KG1 (cell line): ENCODE data around the gene ERMARD.
A peak's percentile ranks its signal among the peaks of the same experiment; 100 is the strongest.

Experiments
- DNase-seq: peaks from one replicate; lab custom pipeline; 2025; lab: John Stamatoyannopoulos, UW

The ERMARD gene

DNA sequence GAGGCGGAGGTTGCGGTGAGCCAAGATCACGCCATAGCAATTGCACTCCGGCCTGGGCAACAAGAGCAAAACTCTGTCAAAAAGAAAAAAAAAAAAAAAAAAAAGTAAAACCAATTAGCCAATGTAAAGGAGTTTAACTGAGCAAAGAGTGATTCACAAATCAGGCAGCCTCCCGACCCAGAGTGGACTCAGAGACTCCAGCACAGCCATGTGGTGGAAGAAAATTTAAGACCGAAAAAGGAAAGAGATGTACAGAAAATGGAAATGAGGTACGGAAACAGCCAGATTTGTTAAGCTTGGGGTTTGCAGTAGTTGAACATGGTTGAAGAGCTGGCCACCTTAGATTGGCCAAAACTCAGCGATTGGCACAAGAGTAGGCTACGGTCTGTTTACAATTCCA, 51.4 kb downstream of the ERMARD start:
- DNase-seq = no peak

DNA sequence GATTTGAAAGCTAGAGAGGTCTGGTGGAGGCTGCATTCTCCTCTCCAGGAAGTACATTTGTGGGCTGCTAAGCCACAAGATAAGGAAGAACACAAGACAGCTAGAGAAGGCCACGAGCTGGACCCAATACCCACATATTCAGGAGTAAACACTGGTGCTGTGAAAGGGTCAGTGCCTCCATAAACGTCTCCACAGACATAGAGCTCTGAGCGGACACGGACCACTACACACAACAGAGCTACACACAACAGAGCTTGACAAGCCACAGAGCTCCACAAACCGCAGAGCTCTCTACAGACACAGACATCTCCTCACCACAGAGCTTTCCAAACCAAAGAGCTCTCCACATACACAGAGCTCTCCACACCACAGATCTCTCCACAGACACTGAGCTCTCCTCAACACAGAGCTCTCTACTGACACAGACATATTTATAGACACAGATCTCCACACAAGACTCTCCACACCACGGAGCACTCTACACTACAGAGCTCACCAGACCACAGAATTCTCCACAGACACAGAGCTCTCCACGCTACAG, 51.9 kb downstream of the ERMARD start:
- peak; percentile 66 for DNase-seq

DNA sequence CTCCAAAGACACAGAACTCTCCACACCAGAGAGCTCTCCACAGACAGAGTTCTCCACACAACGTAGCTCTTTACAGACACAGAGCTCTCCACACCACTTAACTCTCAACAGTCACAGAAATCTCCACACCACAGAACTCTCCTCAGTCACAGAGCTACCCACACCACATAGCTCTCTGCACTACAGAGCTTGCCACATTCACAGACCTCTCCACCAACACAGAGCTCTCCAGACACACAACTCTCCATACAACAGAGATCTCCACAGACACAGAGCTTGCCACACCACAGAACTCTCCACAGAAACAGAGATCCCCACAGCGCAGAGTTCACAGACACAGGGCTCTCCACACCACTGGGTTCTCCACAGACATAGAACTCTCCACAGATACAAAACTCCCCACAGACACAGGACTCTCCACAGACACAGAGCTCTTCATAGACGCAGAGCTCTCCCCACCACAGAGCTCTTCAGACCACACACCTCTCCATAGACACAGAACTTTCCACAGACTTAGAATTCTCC, 52.5 kb downstream of the ERMARD start:
- no peak for DNase-seq

DNA sequence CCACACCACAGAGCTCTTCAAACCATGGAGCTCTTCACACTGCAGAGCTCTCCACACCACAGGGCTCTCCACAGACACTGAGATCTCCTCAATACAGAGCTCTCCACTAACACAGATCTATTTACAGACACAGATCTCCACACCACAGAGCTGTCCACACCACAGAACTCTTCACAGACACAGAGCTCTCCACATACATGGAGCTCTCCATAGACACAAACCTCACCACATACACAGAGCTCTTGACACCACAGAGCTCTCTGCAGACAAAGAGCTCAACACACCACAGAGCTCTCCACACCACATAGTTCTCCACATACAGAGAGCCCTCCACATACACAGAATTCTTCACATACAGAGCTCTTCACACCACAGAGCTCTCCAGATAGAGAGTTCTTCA, 53.0 kb downstream of the ERMARD start:
- no peak for DNase-seq

DNA sequence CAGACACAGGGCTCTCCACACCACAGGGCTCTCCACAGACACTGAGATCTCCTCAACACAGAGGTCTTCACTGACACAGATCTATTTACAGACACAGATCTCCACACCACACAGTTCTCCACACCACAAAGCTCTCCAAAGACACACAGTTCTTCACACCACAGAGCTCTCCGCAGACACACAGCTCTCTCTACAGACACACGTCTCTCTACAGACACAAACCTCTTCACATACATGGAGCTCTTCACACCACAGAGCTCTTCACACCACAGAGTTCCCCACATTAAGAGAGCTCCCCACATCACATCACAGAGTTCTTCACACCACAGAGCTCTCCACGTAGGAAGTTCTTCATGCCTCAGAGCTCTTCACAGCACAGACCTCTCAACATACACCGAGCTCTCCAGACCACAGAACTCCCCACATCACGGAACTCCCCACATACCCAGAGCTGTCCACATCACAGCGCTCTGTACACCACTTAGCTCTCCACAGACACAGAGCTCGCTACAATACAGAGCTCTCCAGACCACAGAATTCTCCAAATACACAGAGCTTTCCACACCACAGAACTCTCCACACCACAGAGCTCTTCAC, 53.9 kb downstream of the ERMARD start:
- no peak for DNase-seq

DNA sequence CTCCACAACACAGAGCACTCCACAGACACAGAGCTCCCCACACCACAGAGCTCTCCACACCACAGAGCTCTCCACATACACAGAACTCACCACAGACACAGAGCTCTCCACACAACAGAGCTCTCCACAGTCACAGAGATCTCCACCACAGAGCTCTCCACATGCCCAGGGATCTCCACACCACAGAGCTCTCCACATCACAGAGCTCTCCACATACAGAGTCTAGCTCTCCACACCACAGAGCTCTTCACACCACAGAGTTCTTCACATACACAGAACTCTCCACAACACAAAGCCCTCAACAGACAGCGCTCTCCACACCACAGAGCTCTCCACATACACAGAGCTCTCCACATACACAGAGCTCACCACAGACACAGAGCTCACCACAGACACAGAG, 55.3 kb downstream of the ERMARD start:
- DNase-seq = no peak

DNA sequence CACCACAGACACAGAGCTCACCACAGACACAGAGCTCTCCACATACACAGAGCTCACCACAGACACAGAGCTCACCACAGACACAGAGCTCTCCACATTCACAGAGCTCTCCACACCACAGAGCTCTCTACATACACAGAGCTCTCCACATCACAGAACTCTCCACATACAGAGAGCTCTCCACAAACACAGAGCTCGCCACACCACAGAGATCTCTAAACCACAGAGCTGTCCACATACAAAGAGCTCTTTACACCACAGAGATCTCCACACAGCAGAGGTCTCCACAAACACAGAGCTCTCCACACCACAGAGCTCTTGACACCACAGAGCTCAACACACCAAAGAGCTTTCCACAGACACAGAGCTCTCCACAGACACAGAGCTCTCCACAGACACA, 55.8 kb downstream of the ERMARD start:
- no peak for DNase-seq

DNA sequence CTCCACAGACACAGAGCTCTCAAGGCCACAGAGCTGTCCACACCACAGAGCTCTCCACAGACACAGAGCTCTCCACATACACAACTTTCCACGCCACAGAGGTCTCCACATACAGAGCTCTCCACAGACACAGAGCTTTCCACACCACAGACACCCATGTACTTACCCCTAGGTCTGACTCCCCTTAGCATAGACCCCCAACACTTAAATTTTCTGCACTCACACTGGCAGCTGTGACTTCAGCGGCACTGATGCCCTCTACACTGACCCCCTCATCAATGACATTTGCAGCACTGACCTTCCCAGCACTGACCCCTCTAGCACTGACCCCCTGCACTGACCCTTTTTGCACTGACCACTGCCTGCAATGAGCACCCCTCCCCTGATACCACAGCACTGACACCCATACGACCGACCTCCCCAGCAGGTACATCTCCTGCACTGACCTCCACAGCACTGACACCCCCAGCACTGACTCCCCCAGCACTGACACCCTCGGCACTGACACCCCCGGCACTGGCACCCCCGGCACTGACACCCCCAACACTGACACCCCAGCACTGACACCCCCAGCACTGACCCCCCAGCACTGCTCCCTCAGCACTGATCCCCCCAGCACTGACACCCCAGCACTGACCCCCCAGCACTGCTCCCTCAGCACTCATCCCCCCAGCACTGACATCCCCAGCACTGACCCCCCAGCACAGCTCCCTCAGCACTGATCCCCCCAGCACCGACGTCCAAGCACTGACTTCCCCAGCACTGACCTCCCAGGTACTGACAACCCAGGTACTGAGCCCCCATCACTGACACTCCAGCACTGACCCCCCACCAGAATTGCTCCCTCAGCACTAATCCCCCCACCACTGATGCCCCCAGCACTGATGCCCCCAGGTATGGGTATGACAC, 56.5 kb downstream of the ERMARD start:
- DNase-seq = no peak

DNA sequence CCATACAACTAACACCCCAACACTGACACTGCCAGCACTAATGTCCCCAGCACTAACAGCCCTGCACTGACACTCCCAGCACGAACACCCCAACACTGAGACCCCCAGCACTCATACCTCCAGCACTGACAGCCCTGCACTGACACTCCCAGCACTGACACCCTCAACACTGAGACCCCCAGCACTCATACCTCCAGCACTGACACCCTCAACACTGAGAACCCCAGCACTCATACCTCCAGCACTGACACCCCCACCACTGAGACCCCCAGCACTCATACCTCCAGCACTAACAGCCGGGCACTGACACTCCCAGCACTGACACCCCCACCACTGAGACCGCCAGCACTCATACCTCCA, 57.2 kb downstream of the ERMARD start:
- DNase-seq = no peak

DNA sequence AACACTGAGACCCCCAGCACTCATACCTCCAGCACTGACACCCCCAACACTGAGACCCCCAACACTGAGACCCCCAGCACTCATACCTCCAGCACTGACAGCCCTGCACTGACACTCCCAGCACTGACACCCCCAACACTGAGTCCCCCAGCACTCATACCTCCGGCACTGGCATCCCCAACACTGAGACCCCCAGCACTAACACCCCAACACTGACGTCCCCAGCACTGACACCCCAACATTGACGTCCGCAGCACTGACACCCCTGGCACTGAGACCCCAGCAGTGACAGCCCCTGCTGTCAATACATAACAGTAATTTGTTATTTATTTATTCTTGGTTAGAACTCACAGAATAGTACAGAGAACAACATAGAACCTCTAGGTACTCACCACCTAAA, 58.0 kb downstream of the ERMARD start:
- no peak for DNase-seq

DNA sequence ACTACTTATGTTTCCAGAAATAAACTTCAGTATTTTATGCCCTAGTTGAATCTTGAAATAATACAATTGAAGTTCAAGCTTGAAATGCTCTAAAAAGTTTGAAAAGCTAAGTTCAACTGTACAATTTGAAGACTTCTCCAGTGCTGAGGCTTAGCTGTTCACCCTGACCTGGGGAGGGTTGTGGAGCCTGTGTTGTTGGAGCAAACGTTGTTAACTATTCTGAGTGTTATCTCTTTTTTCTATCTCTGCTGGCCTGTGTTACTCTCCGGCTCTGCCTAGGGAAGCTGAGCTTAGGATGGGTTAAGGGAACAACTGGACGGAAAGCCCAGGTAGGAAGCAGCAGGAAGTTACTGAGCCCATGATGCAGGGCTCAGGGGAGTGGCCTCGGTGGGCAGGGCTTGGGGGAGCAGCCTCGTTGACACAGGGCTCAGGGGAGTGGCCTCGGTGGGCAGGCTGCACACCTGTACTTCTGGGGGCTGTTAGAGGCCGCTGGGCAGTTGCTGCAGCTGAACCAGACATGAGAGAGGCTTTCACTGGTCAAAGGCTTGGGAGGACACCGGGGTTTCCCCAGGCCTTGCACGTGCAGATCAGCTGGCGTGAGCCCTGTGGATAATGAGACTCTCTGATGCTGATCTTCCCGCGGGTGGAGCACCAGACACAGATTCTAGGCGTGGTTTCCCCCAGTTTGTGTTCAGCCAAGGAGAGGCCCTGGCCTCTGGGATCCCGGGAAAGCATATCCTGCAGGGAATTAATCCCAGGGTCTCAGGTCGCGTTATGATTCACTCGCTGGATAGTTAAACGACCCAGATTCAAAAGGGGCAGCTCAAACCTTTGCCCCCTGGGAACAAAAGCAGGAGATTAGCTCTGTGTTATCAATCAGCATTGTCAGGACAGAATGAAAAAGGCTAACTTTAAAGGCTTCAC, 58.9 kb downstream of the ERMARD start:
- DNase-seq = no peak

DNA sequence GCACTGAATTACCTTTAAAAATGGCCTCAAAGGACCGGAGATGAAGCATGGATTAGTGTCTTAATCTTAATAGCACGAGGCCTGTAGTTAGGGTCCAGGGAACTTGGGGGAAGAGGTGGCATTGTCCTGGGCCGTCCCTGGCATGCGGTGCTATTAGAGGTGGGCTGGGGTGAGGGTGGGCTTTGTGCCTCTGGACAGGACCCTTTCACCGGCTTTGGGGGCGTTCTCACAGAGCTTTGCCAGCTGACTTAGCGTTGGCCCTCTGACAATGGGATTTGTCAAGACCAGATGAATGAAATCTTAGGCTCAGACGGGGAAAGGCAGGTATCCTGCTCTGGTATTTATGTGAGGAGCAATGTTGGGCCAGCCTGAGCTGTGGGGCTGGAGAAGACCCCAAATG, 59.6 kb downstream of the ERMARD start:
- DNase-seq = no peak

DNA sequence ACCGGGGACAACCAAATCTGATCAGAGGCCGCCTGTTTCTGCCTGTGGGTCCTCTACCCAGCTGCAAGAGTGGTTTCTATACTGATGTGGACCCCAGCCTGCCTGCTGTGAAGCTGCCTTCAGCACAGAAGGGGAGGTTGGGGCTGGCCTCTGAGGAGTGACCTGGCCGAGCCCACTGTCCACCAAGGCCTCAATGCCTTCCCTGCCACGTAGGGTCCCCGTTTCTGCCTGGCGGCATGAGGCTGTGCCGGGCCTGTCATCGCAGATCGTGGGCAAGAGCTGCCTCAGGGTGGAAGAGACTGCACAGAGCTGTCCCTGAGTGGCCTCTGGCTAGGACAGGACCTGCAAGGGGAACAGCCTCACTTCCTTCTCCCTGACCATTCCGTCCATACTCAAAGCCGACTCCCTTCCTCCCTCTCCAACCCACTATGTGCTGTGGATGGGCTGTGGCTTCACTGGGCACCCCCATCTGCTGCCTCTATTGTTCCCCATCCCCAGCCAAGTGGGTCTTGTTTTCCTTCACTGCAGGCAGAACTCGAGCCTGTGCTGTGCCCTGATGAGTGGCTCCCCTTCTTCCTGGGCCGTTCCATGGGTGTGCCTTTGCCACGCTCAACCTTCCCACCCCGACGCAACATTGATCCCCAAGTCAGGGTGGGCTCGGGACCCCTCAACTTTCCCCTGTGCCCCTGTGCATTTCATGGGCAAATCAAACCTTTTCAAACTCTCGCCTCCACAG, 60.3 kb downstream of the ERMARD start:
- no peak for DNase-seq

DNA sequence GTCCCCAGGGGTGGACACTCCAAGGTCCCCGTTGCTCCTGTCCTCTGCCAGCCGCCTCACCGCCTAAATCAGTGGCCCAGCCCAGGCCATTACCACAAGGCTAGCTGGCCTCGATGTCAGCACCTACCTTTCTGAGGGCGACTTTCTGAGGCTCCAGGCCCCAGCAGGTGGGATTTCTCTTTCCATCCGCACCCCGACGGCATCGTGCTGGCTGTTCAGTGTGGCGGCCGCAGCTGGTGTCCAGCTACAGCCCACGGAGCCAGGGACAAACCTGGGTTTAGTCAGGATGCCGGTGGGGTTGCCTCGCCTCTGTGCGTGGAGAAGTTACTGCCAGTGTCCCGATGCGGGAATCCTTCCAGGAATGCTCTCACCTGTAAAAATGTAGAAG, 60.8 kb downstream of the ERMARD start:
- no peak for DNase-seq

DNA sequence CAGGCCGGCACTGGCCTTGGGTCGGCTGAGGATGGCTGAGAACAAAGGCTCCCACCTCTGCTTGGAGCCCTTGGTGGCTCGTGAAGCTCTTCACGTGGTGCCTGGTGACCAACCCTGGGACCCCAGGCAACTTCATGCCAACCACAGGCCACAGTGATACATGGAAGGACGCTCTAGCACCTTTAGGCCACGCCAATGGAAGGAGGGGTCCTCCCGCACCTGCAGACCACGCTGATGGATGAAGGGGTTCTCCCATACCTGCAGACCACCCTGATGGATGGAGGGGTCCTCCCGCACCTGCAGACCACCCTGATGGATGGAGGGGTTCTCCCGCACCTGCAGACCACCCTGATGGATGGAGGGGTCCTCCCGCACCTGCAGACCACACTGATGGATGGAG, 62.5 kb downstream of the ERMARD start:
- DNase-seq = no peak

DNA sequence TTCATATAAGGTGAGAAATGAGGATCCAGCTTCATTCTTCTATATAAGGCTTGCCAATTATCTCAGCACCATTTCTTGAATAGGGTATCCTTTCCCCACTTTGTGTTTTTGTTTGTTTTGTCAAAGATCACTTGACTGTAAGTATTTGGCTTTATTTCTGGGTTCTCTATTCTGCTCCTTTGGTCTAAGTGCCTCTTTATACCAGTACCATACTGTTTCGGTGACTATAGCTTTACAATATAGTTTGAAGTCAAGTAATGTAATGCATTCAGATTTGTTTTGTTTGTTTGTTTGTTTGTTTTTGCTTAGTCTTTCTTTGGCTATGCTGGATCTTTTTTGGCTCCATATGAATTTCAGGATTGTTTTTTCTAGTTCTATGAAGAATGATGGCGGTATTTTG, 64.6 kb downstream of the ERMARD start:
- no peak for DNase-seq

DNA sequence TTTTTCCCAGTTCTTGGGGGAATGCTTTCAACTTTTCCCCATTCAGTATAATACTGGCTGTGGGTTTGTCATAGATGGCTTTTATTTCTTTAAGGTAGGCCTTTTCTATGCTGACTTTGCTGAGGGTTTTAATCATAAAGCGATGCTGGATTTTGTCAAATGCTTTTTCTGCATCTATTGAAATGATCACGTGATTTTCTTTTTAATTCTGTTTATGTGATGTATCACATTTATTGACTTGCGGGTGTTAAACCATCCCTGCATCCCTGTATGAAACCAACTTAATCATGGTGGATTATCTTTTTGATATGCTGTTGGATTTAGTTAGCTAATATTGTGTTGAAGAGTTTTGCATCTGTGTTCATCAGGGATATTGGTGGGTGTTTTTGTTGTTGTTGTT, 65.6 kb downstream of the ERMARD start:
- no peak for DNase-seq

DNA sequence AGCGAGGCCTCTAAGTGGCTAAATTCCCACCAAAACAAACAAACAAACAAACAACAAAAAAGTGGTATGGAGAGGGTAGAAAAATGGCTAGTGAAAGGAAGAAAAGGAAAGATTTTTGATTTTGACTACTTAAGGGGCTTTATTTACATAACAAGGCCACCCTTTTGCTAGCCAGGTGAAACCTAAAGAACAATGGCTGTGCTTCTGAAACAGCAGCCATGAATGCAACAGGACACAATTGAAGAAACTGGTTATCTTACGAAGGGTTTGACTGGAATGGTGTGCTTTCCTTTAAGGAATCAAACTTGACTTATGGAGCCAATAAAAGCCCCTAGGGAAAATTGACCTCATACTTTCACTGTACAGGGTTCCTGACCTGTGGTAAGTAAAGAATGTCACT, 68.9 kb downstream of the ERMARD start:
- DNase-seq = no peak

DNA sequence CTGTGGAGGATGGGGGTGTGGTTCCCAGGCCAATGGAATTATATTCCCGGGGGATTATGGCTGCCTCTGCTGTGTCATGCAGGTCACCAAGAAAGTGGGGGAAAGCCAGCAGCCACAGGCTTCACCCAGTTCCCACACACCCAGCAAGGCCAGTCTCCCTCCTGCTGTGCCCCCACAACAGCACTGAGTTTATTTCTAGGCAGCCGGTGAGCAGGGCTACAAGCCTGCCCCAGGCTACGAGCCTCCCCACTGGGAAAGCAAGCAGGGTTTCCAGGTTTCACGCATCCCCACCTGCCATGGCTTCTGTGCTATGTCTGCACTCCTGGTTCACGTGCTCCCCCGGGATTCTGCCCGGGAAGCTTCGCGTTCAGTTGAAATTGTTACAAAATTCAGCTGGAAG, 72.6 kb downstream of the ERMARD start:
- no peak for DNase-seq

DNA sequence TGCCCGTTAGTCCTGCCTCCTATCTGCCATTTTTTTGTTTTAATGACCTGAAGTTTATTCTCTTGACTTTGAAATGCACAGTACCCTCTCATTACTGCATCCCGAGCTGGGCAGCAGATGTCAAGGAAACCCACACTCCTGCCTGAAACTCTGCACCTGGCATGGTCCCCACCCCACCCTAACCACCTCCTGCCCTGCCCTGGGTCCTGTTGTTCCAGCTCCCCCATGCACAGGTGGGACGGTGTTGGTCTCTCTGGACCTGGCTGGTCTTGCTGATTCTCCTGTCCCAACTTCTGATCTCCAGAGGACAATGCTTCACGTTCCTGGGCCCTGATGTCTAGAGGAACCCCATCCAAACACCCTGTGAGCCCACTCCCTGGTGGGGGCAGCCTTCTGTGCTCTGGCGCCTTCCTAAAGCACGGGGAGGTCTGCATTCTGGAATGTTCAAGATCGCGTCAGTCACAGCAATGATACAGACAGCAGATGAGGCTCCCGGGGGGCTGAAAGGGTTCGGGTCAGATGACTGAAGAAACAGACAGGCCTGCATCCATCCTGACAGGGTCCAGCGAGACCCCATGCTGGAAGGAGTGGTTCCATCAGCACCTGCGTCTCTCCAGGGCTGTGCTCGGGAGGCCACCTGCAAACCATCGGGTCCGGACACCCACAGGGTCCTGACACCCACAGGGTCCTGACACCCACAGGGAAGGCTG, 73.6 kb downstream of the ERMARD start:
- no peak for DNase-seq
